OCI-M2 (cell line): ENCODE measurements around the gene LAMA3.

Experiments
- DNase-seq: peaks from one replicate; lab custom pipeline; 2025; ENCODE audit not compliant: unreplicated experiment; lab: John Stamatoyannopoulos, UW

LAMA3 gene

GRCh38 chr18:23889907-23890306, 200.7 kb downstream of the LAMA3 start:
- DNase-seq, result no peak

- DNase-seq, result no peak
Measured at GRCh38 chr18:23890589-23890988, 201.3 kb downstream of the LAMA3 start.

- DNase-seq, result no peak
Measured at GRCh38 chr18:23893653-23894052, 204.4 kb downstream of the LAMA3 start.

- DNase-seq, result no peak
Measured at GRCh38 chr18:23894661-23895175, 205.5 kb downstream of the LAMA3 start.

- DNase-seq, result no peak
Measured at GRCh38 chr18:23897291-23897690, 208.0 kb downstream of the LAMA3 start.

- no peak for DNase-seq
Measured at GRCh38 chr18:23897733-23898132, 208.5 kb downstream of the LAMA3 start.

- no peak for DNase-seq
Measured at GRCh38 chr18:23900994-23901393, 211.7 kb downstream of the LAMA3 start.

GRCh38 chr18:23902396-23902795, 213.1 kb downstream of the LAMA3 start:
- DNase-seq, result no peak

GRCh38 chr18:23903971-23904370, 214.7 kb downstream of the LAMA3 start:
- no peak for DNase-seq

- DNase-seq, result no peak
Measured at GRCh38 chr18:23906658-23907057, 217.4 kb downstream of the LAMA3 start.

GRCh38 chr18:23908827-23909226, 219.6 kb downstream of the LAMA3 start:
- DNase-seq, result no peak

GRCh38 chr18:23910032-23910431, 220.8 kb downstream of the LAMA3 start:
- DNase-seq, result no peak

- DNase-seq, result no peak
Measured at GRCh38 chr18:23912356-23912755, 223.1 kb downstream of the LAMA3 start.

GRCh38 chr18:23916338-23916737, 227.1 kb downstream of the LAMA3 start:
- no peak for DNase-seq

- no peak for DNase-seq
Measured at GRCh38 chr18:23918395-23919032, 229.3 kb downstream of the LAMA3 start.

- DNase-seq, result no peak
Measured at GRCh38 chr18:23920054-23920453, 230.8 kb downstream of the LAMA3 start.

- DNase-seq, result no peak
Measured at GRCh38 chr18:23921716-23922285, 232.5 kb downstream of the LAMA3 start.

- no peak for DNase-seq
Measured at GRCh38 chr18:23922939-23923338, 233.7 kb downstream of the LAMA3 start.

- no peak for DNase-seq
Measured at GRCh38 chr18:23924813-23925212, 235.6 kb downstream of the LAMA3 start.

GRCh38 chr18:23926571-23926970, 237.3 kb downstream of the LAMA3 start:
- DNase-seq, result no peak

GRCh38 chr18:23927821-23928746, 238.8 kb downstream of the LAMA3 start:
- DNase-seq, result no peak
